GM12865 (cell line): ENCODE data around the gene ERP27.

Experiments
- DNase-seq: peaks from one replicate; pipeline ENCODE4 v3.0.0; 2010; ENCODE audit warnings: low read depth
- H3K4me3 ChIP-seq: 2 replicates; pipeline ENCODE4 v1.5.1; 2011; ENCODE audit warnings: mild to moderate bottlenecking, low read depth, low read length, control low read depth
- TF ChIP-seq, protein P1 (sequence below): IDR thresholded peaks from 2 replicates; pipeline ENCODE4 v1.5.1; 2011; ENCODE audit warnings: low read length, control low read depth, low read depth, inconsistent platforms; ENCODE audit not compliant: insufficient read depth; ENCODE audit errors: missing control alignments

ERP27 gene

DNA sequence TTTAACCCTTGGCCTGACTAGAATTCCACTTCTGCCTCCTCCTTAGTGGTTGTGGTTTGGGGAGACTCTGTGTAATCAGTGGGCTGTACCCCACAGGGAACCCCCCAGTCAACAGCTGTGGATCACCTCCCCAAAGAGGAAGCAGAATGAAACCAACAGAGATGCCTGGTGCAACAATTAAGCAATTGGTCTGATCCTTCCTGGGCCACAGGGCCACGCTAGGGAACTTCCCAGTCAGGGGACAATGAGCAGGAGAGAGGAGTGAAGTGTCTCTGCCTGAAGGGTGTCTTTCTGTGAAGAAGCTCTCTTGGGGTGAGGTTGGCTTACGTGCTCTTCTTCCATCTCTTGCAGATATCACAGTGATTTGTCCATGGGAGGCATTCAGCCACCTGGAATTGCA is 42.7 kb upstream of the ERP27 start:
- TF ChIP-seq, protein P1, sequence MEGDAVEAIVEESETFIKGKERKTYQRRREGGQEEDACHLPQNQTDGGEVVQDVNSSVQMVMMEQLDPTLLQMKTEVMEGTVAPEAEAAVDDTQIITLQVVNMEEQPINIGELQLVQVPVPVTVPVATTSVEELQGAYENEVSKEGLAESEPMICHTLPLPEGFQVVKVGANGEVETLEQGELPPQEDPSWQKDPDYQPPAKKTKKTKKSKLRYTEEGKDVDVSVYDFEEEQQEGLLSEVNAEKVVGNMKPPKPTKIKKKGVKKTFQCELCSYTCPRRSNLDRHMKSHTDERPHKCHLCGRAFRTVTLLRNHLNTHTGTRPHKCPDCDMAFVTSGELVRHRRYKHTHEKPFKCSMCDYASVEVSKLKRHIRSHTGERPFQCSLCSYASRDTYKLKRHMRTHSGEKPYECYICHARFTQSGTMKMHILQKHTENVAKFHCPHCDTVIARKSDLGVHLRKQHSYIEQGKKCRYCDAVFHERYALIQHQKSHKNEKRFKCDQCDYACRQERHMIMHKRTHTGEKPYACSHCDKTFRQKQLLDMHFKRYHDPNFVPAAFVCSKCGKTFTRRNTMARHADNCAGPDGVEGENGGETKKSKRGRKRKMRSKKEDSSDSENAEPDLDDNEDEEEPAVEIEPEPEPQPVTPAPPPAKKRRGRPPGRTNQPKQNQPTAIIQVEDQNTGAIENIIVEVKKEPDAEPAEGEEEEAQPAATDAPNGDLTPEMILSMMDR, result no peak
- H3K4me3 ChIP-seq, result no peak overlapping the region
- no peak for DNase-seq

DNA sequence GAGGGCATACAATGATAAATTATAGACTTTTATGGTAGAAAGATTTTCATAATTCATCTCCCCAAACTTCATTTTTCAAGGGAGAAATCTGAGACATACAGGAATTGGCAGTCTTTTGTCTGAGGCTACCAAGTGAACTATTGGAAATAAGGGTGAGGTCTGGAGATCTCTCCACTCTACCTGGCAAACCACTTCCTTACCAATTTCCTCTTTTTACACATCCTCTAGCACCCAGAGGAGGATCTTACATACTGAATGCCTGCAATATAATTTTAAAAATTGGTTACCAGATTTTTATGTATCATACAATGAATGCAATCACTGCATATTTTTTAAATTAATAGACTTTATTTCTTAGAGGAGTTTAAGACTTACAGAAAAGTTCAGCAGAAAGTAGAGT is 41.1 kb upstream of the ERP27 start:
- TF ChIP-seq, protein P1, result no peak
- no peak for DNase-seq
- no peak overlapping the region for H3K4me3 ChIP-seq

DNA sequence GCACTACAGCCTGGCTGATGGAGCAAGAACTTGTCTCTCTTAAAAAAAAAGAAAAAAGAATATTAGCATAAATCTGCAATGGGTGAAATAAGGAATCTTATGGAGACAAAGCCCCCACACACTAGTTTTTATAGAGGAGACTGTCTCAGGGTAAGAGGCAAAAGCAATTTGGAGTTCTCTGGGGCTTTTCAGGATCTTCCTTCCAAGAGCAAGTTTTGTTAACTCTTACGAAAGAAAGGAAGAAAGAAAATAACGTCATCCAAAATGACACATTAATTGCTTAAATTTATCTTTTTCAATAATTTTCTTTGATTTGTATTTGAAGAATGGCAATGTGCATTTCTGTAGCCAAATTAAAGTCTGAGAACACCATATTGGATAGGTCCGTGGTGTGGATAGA is 38.3 kb upstream of the ERP27 start:
- TF ChIP-seq, protein P1, result no peak
- no peak for DNase-seq
- no peak overlapping the region for H3K4me3 ChIP-seq

DNA sequence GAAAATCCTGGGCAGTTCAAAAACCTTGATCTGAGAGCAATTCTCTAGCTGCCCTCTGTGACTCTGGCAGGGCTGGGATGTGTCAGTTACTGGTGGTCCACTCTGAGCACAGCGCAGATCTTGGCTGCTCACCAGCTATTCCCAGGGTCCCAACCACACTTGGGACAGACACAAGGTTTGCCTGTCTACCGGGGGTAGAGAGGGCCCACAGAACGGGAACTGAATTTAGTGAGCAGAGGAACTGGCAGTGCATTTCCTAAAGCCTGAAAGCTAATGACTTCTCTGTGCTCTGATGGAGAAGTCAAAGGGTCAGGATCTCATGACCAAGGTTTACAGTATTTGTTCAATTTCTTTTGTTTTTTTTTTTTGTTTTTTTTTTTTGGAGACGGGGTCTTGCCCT is 37.1 kb upstream of the ERP27 start:
- TF ChIP-seq, protein P1, result no peak

DNA sequence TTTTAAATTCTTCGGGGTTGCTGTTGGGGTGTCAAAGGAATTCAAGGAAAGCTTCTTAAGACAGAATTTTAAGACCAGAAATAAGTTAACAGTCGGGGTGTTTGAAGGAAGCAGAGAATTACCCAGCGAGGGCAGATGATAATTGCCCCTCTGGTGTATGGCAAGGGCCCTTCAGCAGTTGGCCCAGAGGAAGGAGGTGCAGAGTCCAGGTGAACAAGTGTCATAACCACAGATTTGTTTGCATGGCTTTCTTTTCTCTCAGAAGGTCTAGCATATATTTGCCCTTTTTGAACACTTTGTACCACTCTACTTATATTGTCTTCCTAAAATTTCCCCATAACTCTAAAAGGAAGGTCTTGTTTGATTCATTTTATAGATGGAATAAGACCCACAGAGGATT is 36.3 kb upstream of the ERP27 start:
- H3K4me3 ChIP-seq, result no peak overlapping the region
- no peak for DNase-seq
- TF ChIP-seq, protein P1, result no peak

More for the DNA sequence above, 37.1 kb upstream of the ERP27 start:
- DNase-seq, result no peak
- no peak overlapping the region for H3K4me3 ChIP-seq

DNA sequence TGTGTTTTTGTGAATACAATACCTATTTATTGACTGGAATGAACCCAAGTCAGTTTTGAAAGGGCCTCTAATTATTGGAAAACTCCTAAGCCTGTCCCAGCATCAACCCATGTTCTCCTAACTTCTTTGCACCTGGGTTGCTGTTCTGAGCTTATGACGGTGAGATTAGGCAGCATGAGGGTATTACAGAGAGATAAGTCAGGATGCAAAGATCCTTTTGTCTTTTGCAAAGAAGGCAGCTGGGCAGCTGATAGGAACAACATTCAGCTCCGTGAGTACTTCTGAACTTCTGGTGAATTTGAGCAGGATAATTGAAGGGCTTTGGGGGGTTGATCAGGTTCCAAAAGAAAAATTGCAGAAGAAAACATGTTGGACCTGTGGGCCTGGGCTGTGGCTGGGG is 34.5 kb upstream of the ERP27 start, which contains the start of gene PDE6H:
TSS of gene PDE6H (plus strand) at position 227 of the 400 bp plus-strand sequence. CDS start 4,971 bp downstream, outside the sequence.
- TF ChIP-seq, protein P1, result no peak
- H3K4me3 ChIP-seq, result no peak within 1 kb of the TSS
- no peak for DNase-seq

DNA sequence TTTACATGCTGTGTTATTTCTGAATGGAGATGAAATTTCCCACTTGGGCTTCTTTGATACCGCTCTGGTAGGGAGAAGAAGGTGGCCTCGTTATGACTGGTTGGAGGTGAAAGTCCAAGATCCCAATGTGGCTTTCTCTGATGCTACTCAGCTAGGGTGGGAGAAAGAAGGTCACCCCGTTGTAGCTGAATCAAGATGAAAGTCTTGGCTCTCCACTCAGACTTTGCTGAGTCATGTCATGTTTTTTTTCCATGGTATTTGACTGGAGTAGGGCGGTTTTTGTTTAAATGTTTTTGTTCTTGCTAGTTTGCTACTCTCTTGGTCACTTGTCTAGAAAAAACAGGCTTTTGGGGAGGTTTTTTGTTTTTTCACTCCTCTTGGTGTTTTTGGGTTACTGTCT is 32.1 kb upstream of the ERP27 start:
- no peak overlapping the region for H3K4me3 ChIP-seq
- TF ChIP-seq, protein P1, result no peak

More for the DNA sequence above, 32.1 kb upstream of the ERP27 start:
- DNase-seq, result no peak
